ENCODE data around the gene CYB5D1. TPM values are rescaled to one million over a fixed set of nuclear protein-coding genes. Genes with fewer than 3 reads are reported as not detected.

Gene CYB5D1
- total RNA-seq, 2 experiments from 2014 or later, result 13.5 to 16.2 TPM

GRCh38 chr17:7816926-7817642 is 40.7 kb upstream of the CYB5D1 start:
- no peaks in the 10 kb centered on the region for H3K36me3 Mint-ChIP-seq (ENCODE audit: low read depth)
- H3K27ac Mint-ChIP-seq, result no peak overlapping the region
- intact Hi-C loops (cut with micrococcal nuclease), result loop anchor here (10.0 kb wide), 1 partner anchor 72 kb away; no protein-coding TSS in a partner anchor
- ChIA-PET CTCF (interaction anchor here (0.7 to 2.1 kb wide), 6 partner anchors 17 to 224 kb away, joined by 3 to 5 read pairs (median 4); partner anchors contain the start of gene KDM6B), POLR2A (interaction anchor here (0.6 to 0.9 kb wide), 2 partner anchors 26 to 66 kb away, joined by 3 to 5 read pairs; no protein-coding TSS in a partner anchor)
- no peak for DNase-seq
- ATAC-seq, result no peak
- no peak overlapping the region for H3K4me3 Mint-ChIP-seq
- TF ChIP-seq CTCF (IDR thresholded peaks at IDR 0.05), result no peak
- H3K9me3 Mint-ChIP-seq, result no peaks in the 10 kb centered on the region
- no peaks in the 10 kb centered on the region for H3K27me3 Mint-ChIP-seq
- no peaks in the 10 kb centered on the region for H3K4me1 Mint-ChIP-seq (ENCODE audit: low read depth)

GRCh38 chr17:7817643-7817964 is 40.2 kb upstream of the CYB5D1 start:
- ATAC-seq (no peak), DNase-seq (no peak)
- Mint-ChIP-seq H3K27ac (no peak overlapping the region), H3K4me1 (ENCODE audit: low read depth) (no peaks in the 10 kb centered on the region), H3K4me3 (no peak overlapping the region), H3K9me3 (no peaks in the 10 kb centered on the region), H3K27me3 (no peaks in the 10 kb centered on the region), H3K36me3 (ENCODE audit: low read depth) (no peaks in the 10 kb centered on the region)
- ChIA-PET CTCF (interaction anchor here (0.9 to 2.1 kb wide), 3 partner anchors 44 to 173 kb away, joined by 3 to 6 read pairs (median 4); no protein-coding TSS in a partner anchor), POLR2A (interaction anchor here (0.9 kb wide), 1 partner anchor 25 kb away, joined by 3 read pairs; no protein-coding TSS in a partner anchor)
- TF ChIP-seq CTCF (IDR thresholded peaks at IDR 0.05), result no peak
- intact Hi-C loops (cut with micrococcal nuclease), result loop anchor here (10.0 kb wide), 1 partner anchor 73 kb away; no protein-coding TSS in a partner anchor

- intact Hi-C loops (cut with micrococcal nuclease), result loop anchor here (10.0 kb wide), 1 partner anchor 73 kb away; no protein-coding TSS in a partner anchor
- ChIA-PET CTCF (interaction anchor here (0.9 to 2.1 kb wide), 2 partner anchors 75 to 172 kb away, joined by 4 to 6 read pairs; no protein-coding TSS in a partner anchor), POLR2A (no interaction called here)
- Mint-ChIP-seq H3K4me1 (ENCODE audit: low read depth) (no peaks in the 10 kb centered on the region), H3K36me3 (ENCODE audit: low read depth) (no peaks in the 10 kb centered on the region), H3K9me3 (no peaks in the 10 kb centered on the region), H3K27ac (no peak overlapping the region), H3K4me3 (no peak overlapping the region), H3K27me3 (no peaks in the 10 kb centered on the region)
- DNase-seq (no peak), ATAC-seq (no peak)
- TF ChIP-seq CTCF (IDR thresholded peaks at IDR 0.05), result no peak
Measured at GRCh38 chr17:7818026-7818425, 39.8 kb upstream of the CYB5D1 start.

GRCh38 chr17:7818746-7819645 is 38.8 kb upstream of the CYB5D1 start:
- no peak for ATAC-seq
- TF ChIP-seq CTCF (IDR thresholded peaks at IDR 0.05), result no peak
- no peak overlapping the region for H3K27ac Mint-ChIP-seq
- H3K9me3 Mint-ChIP-seq, result no peaks in the 10 kb centered on the region
- intact Hi-C loops (cut with micrococcal nuclease), result loop anchor here (10.0 kb wide), 1 partner anchor 74 kb away; no protein-coding TSS in a partner anchor
- H3K4me1 Mint-ChIP-seq (ENCODE audit: low read depth), result no peaks in the 10 kb centered on the region
- no peak overlapping the region for H3K4me3 Mint-ChIP-seq
- H3K27me3 Mint-ChIP-seq, result no peaks in the 10 kb centered on the region
- H3K36me3 Mint-ChIP-seq (ENCODE audit: low read depth), result no peaks in the 10 kb centered on the region
- ChIA-PET CTCF (interaction anchor here (0.9 to 2.1 kb wide), 7 partner anchors 16 to 222 kb away, joined by 3 to 6 read pairs (median 4); partner anchors contain the start of gene NAA38), POLR2A (no interaction called here)
- no peak for DNase-seq
